ENCODE measurements around the gene NOX3.

DNA sequence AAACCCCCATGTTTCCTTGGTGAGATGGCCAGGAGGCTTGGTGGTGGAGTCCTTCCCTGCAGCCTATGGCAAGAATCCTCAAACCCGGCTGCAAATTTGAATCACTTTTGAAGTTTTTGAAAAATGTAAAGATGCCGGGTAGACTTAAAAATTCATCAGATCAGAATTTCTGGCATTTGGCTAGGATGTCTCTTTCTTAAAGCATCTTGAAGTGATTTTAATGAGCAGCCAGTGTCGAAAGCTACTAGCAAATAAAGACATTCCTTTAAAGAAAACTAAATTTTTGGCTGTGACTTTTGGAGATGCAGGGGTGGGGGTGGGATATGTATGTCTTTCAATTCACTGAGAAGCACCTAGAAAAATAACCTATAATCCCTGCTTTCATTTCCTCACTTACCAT lies 25.6 kb upstream of the NOX3 start:
- no peak for TF ChIP-seq POLR2A (IDR thresholded peaks at IDR 0.05)
- TF ChIP-seq, protein P1, sequence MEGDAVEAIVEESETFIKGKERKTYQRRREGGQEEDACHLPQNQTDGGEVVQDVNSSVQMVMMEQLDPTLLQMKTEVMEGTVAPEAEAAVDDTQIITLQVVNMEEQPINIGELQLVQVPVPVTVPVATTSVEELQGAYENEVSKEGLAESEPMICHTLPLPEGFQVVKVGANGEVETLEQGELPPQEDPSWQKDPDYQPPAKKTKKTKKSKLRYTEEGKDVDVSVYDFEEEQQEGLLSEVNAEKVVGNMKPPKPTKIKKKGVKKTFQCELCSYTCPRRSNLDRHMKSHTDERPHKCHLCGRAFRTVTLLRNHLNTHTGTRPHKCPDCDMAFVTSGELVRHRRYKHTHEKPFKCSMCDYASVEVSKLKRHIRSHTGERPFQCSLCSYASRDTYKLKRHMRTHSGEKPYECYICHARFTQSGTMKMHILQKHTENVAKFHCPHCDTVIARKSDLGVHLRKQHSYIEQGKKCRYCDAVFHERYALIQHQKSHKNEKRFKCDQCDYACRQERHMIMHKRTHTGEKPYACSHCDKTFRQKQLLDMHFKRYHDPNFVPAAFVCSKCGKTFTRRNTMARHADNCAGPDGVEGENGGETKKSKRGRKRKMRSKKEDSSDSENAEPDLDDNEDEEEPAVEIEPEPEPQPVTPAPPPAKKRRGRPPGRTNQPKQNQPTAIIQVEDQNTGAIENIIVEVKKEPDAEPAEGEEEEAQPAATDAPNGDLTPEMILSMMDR (IDR thresholded peaks at IDR 0.05), result no peak
